ENCODE results near the gene FGF14. TPM values are rescaled to one million over a fixed set of nuclear protein-coding genes. Genes with fewer than 3 reads are reported as not detected.

The FGF14 gene
- total and polyA plus RNA-seq, 3 donors from 2014 or later, result 0.56 to 4.5 (median 1.7) TPM

- no peak for TF ChIP-seq POLR2A (IDR thresholded peaks at IDR 0.05)
- no peak for TF ChIP-seq CTCF (IDR thresholded peaks at IDR 0.05)
- H3K9me3 ChIP-seq, result no peaks in the 10 kb centered on the region
- no peak for DNase-seq
- intact Hi-C loops (cut with DNase I; ENCODE audit: low total_unique reads), result no loop called here
- H3K4me3 ChIP-seq, result no peak overlapping the region
- no peaks in the 10 kb centered on the region for H3K4me1 ChIP-seq
- no peak overlapping the region for H3K27ac ChIP-seq
- no peaks in the 10 kb centered on the region for H3K36me3 ChIP-seq (ENCODE audit: low read depth, missing control alignments)
- H3K27me3 ChIP-seq, result no peaks in the 10 kb centered on the region
- WGBS, 2 donors, result 50 to 66% methylated on average over 2 of the region's 2 CpGs
Observed at GRCh38 chr13:101925731-101926130, 476.1 kb downstream of the FGF14 start.

DNA sequence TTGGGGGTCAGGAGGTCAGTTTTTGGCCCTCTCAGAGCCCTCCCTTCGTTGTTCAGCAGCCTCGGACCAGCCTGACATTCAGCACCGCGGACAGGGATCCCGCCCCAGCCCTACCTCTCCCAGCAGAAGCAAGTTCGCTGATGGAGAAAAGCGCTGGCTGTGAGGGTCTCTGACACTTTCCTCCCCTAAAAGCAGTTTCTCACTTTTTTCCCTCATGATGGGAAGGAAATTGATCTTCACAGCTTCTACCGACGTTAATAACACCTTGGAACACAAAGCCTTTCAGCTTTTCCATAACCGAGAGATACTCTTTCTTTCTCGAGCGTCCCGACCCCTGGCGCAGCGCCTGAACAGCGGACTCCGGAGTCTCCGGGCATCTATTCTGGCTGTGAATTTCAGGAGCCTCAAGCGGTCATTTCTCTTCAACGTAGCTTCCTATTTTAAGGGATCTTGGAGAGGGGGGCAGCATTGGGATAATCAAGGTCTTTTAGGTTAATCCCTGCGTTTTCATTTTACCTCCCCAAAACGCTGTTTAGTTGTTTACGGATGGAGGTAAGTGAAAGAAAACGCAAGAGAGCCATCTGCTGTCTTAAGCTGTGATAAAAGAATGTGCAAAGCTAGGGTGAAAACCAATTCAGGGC lies 482.2 kb downstream of the FGF14 start:
- intact Hi-C loops (cut with DNase I; ENCODE audit: low total_unique reads), result no loop called here
- peak; percentile 38 for DNase-seq
- 1 to 2% methylated on average over 24 of the region's 24 CpGs for WGBS, 2 donors
- peaks cover 3% of the 10 kb centered on the region for H3K4me1 ChIP-seq
- no peak for TF ChIP-seq POLR2A (IDR thresholded peaks at IDR 0.05)
- no peak for TF ChIP-seq CTCF (IDR thresholded peaks at IDR 0.05)
- H3K36me3 ChIP-seq (ENCODE audit: low read depth, missing control alignments), result no peaks in the 10 kb centered on the region
- H3K9me3 ChIP-seq, result no peaks in the 10 kb centered on the region
- H3K4me3 ChIP-seq, result peak overlapping the region in 1 of 2 donors; percentile 2
- H3K27me3 ChIP-seq, result peaks cover 6% of the 10 kb centered on the region
- H3K27ac ChIP-seq, result no peak overlapping the region

- Histone ChIP-seq H3K27ac (no peak overlapping the region), H3K4me1 (peaks cover 3% of the 10 kb centered on the region), H3K9me3 (no peaks in the 10 kb centered on the region), H3K36me3 (ENCODE audit: low read depth, missing control alignments) (no peaks in the 10 kb centered on the region), H3K27me3 (peaks cover 6% of the 10 kb centered on the region), H3K4me3 (no peak overlapping the region)
- no peak for DNase-seq
- intact Hi-C loops (cut with DNase I; ENCODE audit: low total_unique reads), result no loop called here
- WGBS, 2 donors, result 9 to 14% methylated on average over 14 of the region's 14 CpGs
- TF ChIP-seq CTCF (IDR thresholded peaks at IDR 0.05) (no peak), POLR2A (IDR thresholded peaks at IDR 0.05) (no peak)
Observed at GRCh38 chr13:101917833-101918661, 483.8 kb downstream of the FGF14 start.

GRCh38 chr13:101917475-101917810 lies 484.4 kb downstream of the FGF14 start:
- Histone ChIP-seq H3K4me1 (peaks cover 3% of the 10 kb centered on the region), H3K36me3 (ENCODE audit: low read depth, missing control alignments) (no peaks in the 10 kb centered on the region), H3K4me3 (no peak overlapping the region), H3K27me3 (peaks cover 6% of the 10 kb centered on the region), H3K9me3 (no peaks in the 10 kb centered on the region), H3K27ac (no peak overlapping the region)
- WGBS, 2 donors, result 1 to 3% methylated on average over 16 of the region's 16 CpGs
- DNase-seq, result no peak
- TF ChIP-seq CTCF (IDR thresholded peaks at IDR 0.05) (no peak), POLR2A (IDR thresholded peaks at IDR 0.05) (no peak)
- intact Hi-C loops (cut with DNase I; ENCODE audit: low total_unique reads), result no loop called here
